Trophoblast cell (in vitro differentiated cells and primary cell): ENCODE data around the gene CCDC158.
A peak's percentile ranks its signal among the peaks of the same experiment; 100 is the strongest.

ENCODE experiments used
- DNase-seq, 2 donors: peaks; one replicate each; pipeline ENCODE4 v3.0.0-alpha.2; 2016
- H2AFZ ChIP-seq: 2 replicates; pipeline ENCODE4 v1.6.1; 2013; ENCODE audit warnings: low read length, moderate library complexity, mild to moderate bottlenecking; ENCODE audit not compliant: insufficient read depth, poor library complexity
- H2AK5ac ChIP-seq: 2 replicates; pipeline ENCODE4 v1.6.1; 2013; ENCODE audit warnings: mild to moderate bottlenecking, low read length
- H2BK120ac ChIP-seq: 2 replicates; pipeline ENCODE4 v1.6.1; 2013; ENCODE audit warnings: low read length, mild to moderate bottlenecking, moderate library complexity; ENCODE audit not compliant: insufficient read depth, poor library complexity
- H2BK12ac ChIP-seq: 2 replicates; pipeline ENCODE4 v1.6.1; 2013; ENCODE audit warnings: mild to moderate bottlenecking, low read length, moderate library complexity
- H2BK5ac ChIP-seq: 2 replicates; pipeline ENCODE4 v1.6.1; 2013; ENCODE audit warnings: low read length, low read depth, moderate library complexity, mild to moderate bottlenecking; ENCODE audit not compliant: poor library complexity
- H3K14ac ChIP-seq: 2 replicates; pipeline ENCODE4 v1.6.1; 2013; ENCODE audit warnings: mild to moderate bottlenecking, low read length
- H3K18ac ChIP-seq: 2 replicates; pipeline ENCODE4 v1.6.1; 2013; ENCODE audit warnings: mild to moderate bottlenecking, low read length
- H3K23ac ChIP-seq: 2 replicates; pipeline ENCODE4 v1.6.1; 2013; ENCODE audit warnings: low read length
- H3K27ac ChIP-seq: 2 replicates; pipeline ENCODE4 v1.5.1; 2013; ENCODE audit warnings: low read depth, mild to moderate bottlenecking, inconsistent platforms, low read length, moderate library complexity
- H3K27me3 ChIP-seq: 2 replicates; pipeline ENCODE4 v1.6.1; 2013; ENCODE audit warnings: inconsistent platforms, mild to moderate bottlenecking, low read length, moderate library complexity; ENCODE audit not compliant: insufficient read depth
- H3K36me3 ChIP-seq, 2 experiments: 1 replicate in 1 of 2; 2 replicates in 1 of 2; pipeline ENCODE4 v1.6.1; 2013; ENCODE audit warnings: low read length in 2 of 2, mild to moderate bottlenecking in 2 of 2, moderate library complexity in 1 of 2; ENCODE audit not compliant: insufficient read depth in 2 of 2, control insufficient read depth in 1 of 2
- H3K4ac ChIP-seq: 2 replicates; pipeline ENCODE4 v1.6.1; 2013; ENCODE audit warnings: low read depth, mild to moderate bottlenecking, low read length, moderate library complexity
- H3K4me1 ChIP-seq, 2 experiments: 1 replicate in 1 of 2; 2 replicates in 1 of 2; pipeline ENCODE4 v1.6.1; 2013; ENCODE audit warnings: low read length in 2 of 2, mild to moderate bottlenecking in 2 of 2, moderate library complexity in 1 of 2; ENCODE audit not compliant: insufficient read depth in 2 of 2, control insufficient read depth in 1 of 2
- H3K4me2 ChIP-seq: 2 replicates; pipeline ENCODE4 v1.6.1; 2013; ENCODE audit warnings: inconsistent platforms, mild to moderate bottlenecking, low read length, moderate library complexity
- H3K4me3 ChIP-seq: 2 replicates; pipeline ENCODE4 v1.5.1; 2013; ENCODE audit warnings: mild to moderate bottlenecking, low read depth, low read length, inconsistent platforms
- H3K79me1 ChIP-seq: one replicate; pipeline ENCODE4 v1.6.1; 2013; ENCODE audit warnings: low read length
- H3K79me2 ChIP-seq: 2 replicates; pipeline ENCODE4 v1.6.1; 2013; ENCODE audit warnings: low read length, mild to moderate bottlenecking; ENCODE audit not compliant: control insufficient read depth, insufficient read depth, poor library complexity
- H3K9ac ChIP-seq: 2 replicates; pipeline ENCODE4 v1.6.1; 2013; ENCODE audit warnings: mild to moderate bottlenecking, low read length
- H3K9me3 ChIP-seq: 2 replicates; pipeline ENCODE4 v1.6.1; 2013; ENCODE audit warnings: low read depth, mild to moderate bottlenecking, control low read depth, inconsistent platforms, low read length; ENCODE audit not compliant: insufficient read depth
- H4K12ac ChIP-seq: 2 replicates; pipeline ENCODE4 v1.6.1; 2013; ENCODE audit warnings: low read depth, mild to moderate bottlenecking, low read length, moderate library complexity
- H4K8ac ChIP-seq: 2 replicates; pipeline ENCODE4 v1.6.1; 2013; ENCODE audit warnings: low read depth, mild to moderate bottlenecking, low read length, moderate library complexity
- H4K91ac ChIP-seq: one replicate; pipeline ENCODE4 v1.6.1; 2013; ENCODE audit warnings: low read depth, mild to moderate bottlenecking, low read length, moderate library complexity
- WGBS: extraction: QIAGEN DNeasy Blood & Tissue Kit; methylation state at CpG from one replicate; pipeline ENCODE4 v1.1.7; 2013; ENCODE audit warnings: missing lambda C conversion rate; ENCODE audit not compliant: insufficient read length, insufficient coverage; ENCODE audit errors: extremely low coverage; 5-methylcytosine and 5-hydroxymethylcytosine counted together

CCDC158 gene

GRCh38 chr4:76448211-76448610 lies 27.3 kb upstream of the CCDC158 start:
- Histone ChIP-seq H3K4me1 (no peaks in the 10 kb centered on the region), H3K79me2 (no peaks in the 10 kb centered on the region), H3K4me3 (no peak overlapping the region), H3K23ac (no peak overlapping the region), H2BK120ac (no peak overlapping the region), H4K91ac (peak overlapping the region; percentile 7), H3K14ac (no peak overlapping the region), H3K9me3 (no peaks in the 10 kb centered on the region), H2BK5ac (no peak overlapping the region), H2AK5ac (peak overlapping the region; percentile 7), H3K36me3 (no peaks in the 10 kb centered on the region), H3K27me3 (no peaks in the 10 kb centered on the region), H3K9ac (no peak overlapping the region), H2AFZ (no peak overlapping the region), H3K4me2 (no peak overlapping the region), H4K12ac (no peak overlapping the region), H3K27ac (no peak overlapping the region), H3K18ac (no peak overlapping the region), H3K79me1 (no peaks in the 10 kb centered on the region), H4K8ac (no peak overlapping the region), H2BK12ac (no peak overlapping the region), H3K4ac (no peak overlapping the region)
- WGBS = no CpG with 5 or more reads among the region's 3 CpGs
- no peak for DNase-seq

- no peaks in the 10 kb centered on the region for H3K36me3 ChIP-seq
- no peak overlapping the region for H2AK5ac ChIP-seq
- no peaks in the 10 kb centered on the region for H3K4me1 ChIP-seq
- H2BK120ac ChIP-seq = no peak overlapping the region
- H3K9me3 ChIP-seq = no peaks in the 10 kb centered on the region
- H3K27me3 ChIP-seq = no peaks in the 10 kb centered on the region
- no peak overlapping the region for H2BK12ac ChIP-seq
- H2AFZ ChIP-seq = no peak overlapping the region
- no peak overlapping the region for H4K91ac ChIP-seq
- no peak overlapping the region for H3K23ac ChIP-seq
- H3K79me2 ChIP-seq = no peaks in the 10 kb centered on the region
- H2BK5ac ChIP-seq = no peak overlapping the region
- no peak for DNase-seq
- H3K14ac ChIP-seq = no peak overlapping the region
- H3K9ac ChIP-seq = no peak overlapping the region
- no peaks in the 10 kb centered on the region for H3K79me1 ChIP-seq
- no peak overlapping the region for H3K27ac ChIP-seq
- no peak overlapping the region for H4K8ac ChIP-seq
- no peak overlapping the region for H3K18ac ChIP-seq
- WGBS = no CpG with 5 or more reads among the region's 1 CpG
- H3K4me3 ChIP-seq = no peak overlapping the region
- H4K12ac ChIP-seq = no peak overlapping the region
- no peak overlapping the region for H3K4ac ChIP-seq
- H3K4me2 ChIP-seq = no peak overlapping the region
Measured at GRCh38 chr4:76447393-76447851, 26.5 kb upstream of the CCDC158 start.

GRCh38 chr4:76445911-76446310 lies 25.0 kb upstream of the CCDC158 start:
- no peak overlapping the region for H2BK12ac ChIP-seq
- H2BK120ac ChIP-seq = no peak overlapping the region
- H3K9ac ChIP-seq = no peak overlapping the region
- H3K79me2 ChIP-seq = no peaks in the 10 kb centered on the region
- no peak overlapping the region for H3K4me3 ChIP-seq
- H3K14ac ChIP-seq = no peak overlapping the region
- no peak for DNase-seq
- no peak overlapping the region for H2BK5ac ChIP-seq
- no peak overlapping the region for H4K91ac ChIP-seq
- no peak overlapping the region for H3K27ac ChIP-seq
- no peaks in the 10 kb centered on the region for H3K9me3 ChIP-seq
- H4K8ac ChIP-seq = no peak overlapping the region
- H3K18ac ChIP-seq = no peak overlapping the region
- H3K27me3 ChIP-seq = no peaks in the 10 kb centered on the region
- H2AFZ ChIP-seq = no peak overlapping the region
- H2AK5ac ChIP-seq = no peak overlapping the region
- H4K12ac ChIP-seq = no peak overlapping the region
- no peaks in the 10 kb centered on the region for H3K4me1 ChIP-seq
- H3K36me3 ChIP-seq = no peaks in the 10 kb centered on the region
- no peaks in the 10 kb centered on the region for H3K79me1 ChIP-seq
- no peak overlapping the region for H3K4ac ChIP-seq
- WGBS = no CpG with 5 or more reads among the region's 2 CpGs
- H3K4me2 ChIP-seq = no peak overlapping the region
- H3K23ac ChIP-seq = no peak overlapping the region

- Histone ChIP-seq H2BK5ac (no peak overlapping the region), H3K79me2 (no peaks in the 10 kb centered on the region), H2BK120ac (no peak overlapping the region), H3K23ac (no peak overlapping the region), H2AFZ (no peak overlapping the region), H3K9ac (no peak overlapping the region), H3K27ac (no peak overlapping the region), H4K91ac (no peak overlapping the region), H3K14ac (no peak overlapping the region), H2AK5ac (no peak overlapping the region), H3K18ac (no peak overlapping the region), H3K4ac (no peak overlapping the region), H4K8ac (no peak overlapping the region), H3K4me3 (no peak overlapping the region), H4K12ac (no peak overlapping the region), H3K4me1 (no peaks in the 10 kb centered on the region), H3K4me2 (no peak overlapping the region), H3K79me1 (no peaks in the 10 kb centered on the region), H3K36me3 (no peaks in the 10 kb centered on the region), H2BK12ac (no peak overlapping the region), H3K9me3 (no peaks in the 10 kb centered on the region), H3K27me3 (no peaks in the 10 kb centered on the region)
- DNase-seq = no peak
- WGBS = no CpG with 5 or more reads among the region's 1 CpG
Measured at GRCh38 chr4:76443376-76443775, 22.4 kb upstream of the CCDC158 start.
